Measurements from ENCODE around the gene PIAS4.

GRCh38 chr19:3995607-3996006, 11.9 kb upstream of the PIAS4 start:
- TF ChIP-seq PATZ1 (CRISPR knock-in tag; IDR thresholded peaks at IDR 0.05; ENCODE audit: borderline replicate concordance) (no peak), ZFP30 (CRISPR knock-in tag; IDR thresholded peaks at IDR 0.05) (no peak), OSR1 (CRISPR knock-in tag; IDR thresholded peaks at IDR 0.05) (no peak), ZNF565 (CRISPR knock-in tag; conservative IDR thresholded peaks at IDR 0.05; ENCODE audit: low read depth) (no peak), SNAI2 (CRISPR knock-in tag; IDR thresholded peaks at IDR 0.05) (no peak), POU6F1 (CRISPR knock-in tag; IDR thresholded peaks at IDR 0.05; ENCODE audit: borderline replicate concordance, low read depth) (no peak), TCF4 (CRISPR knock-in tag; IDR thresholded peaks at IDR 0.05; ENCODE audit: borderline replicate concordance) (no peak), GLIS3 (CRISPR knock-in tag; IDR thresholded peaks at IDR 0.05) (no peak), ZFP3 (CRISPR knock-in tag; IDR thresholded peaks at IDR 0.05) (no peak), RARB (CRISPR knock-in tag; IDR thresholded peaks at IDR 0.05) (no peak), CREB5 (CRISPR knock-in tag; IDR thresholded peaks at IDR 0.05; ENCODE audit: low read depth) (no peak)
